Natural killer cell (primary cell): Measurements from ENCODE around the gene MKNK1. TPM values are rescaled to one million over a fixed set of nuclear protein-coding genes. Genes with fewer than 3 reads are reported as not detected.

Source experiments
- ATAC-seq, 3 donors: fragments of 150-1000 bp in 2 of 3; fragments of 200-7000 bp in 1 of 3; cut with Tn5 transposase; 1 replicate in 1 of 3; 2 replicates in 2 of 3; pipeline ENCODE4 v1.10.0; 2021; ENCODE audit warnings: mild to moderate bottlenecking in 2 of 3, moderate library complexity in 2 of 3
- DNase-seq, 2 donors: peaks; one replicate each; pipeline versions ENCODE4 v3.0.0 to v3.0.0-alpha.2; 2013 to 2021; ENCODE audit warnings: mixed read lengths in 1 of 2
- H3K27ac ChIP-seq: one replicate; pipeline ENCODE4 v1.5.1; 2013; ENCODE audit warnings: mild to moderate bottlenecking, low read length
- H3K27me3 ChIP-seq: one replicate; pipeline ENCODE4 v1.6.1; 2013; ENCODE audit warnings: low read length; ENCODE audit not compliant: control insufficient read depth, insufficient read depth
- H3K36me3 ChIP-seq: one replicate; pipeline ENCODE4 v1.6.1; 2013; ENCODE audit warnings: low read length; ENCODE audit not compliant: control insufficient read depth, insufficient read depth
- H3K4me1 ChIP-seq: one replicate; pipeline ENCODE4 v1.6.1; 2013; ENCODE audit warnings: low read length; ENCODE audit not compliant: control insufficient read depth, insufficient read depth
- H3K4me3 ChIP-seq: one replicate; pipeline ENCODE4 v1.5.1; 2013; ENCODE audit warnings: low read length
- H3K9me3 ChIP-seq: one replicate; pipeline ENCODE4 v1.6.1; 2013; ENCODE audit warnings: low read length; ENCODE audit not compliant: control insufficient read depth, insufficient read depth
- H3K27ac Mint-ChIP-seq, 2 donors: one replicate each; pipeline ENCODE4 v1.8.0; 2022; ENCODE audit warnings: mild to moderate bottlenecking in 2 of 2, mixed read lengths in 2 of 2, moderate library complexity in 1 of 2
- H3K27me3 Mint-ChIP-seq, 2 donors: one replicate each; pipeline ENCODE4 v1.8.0; 2022; ENCODE audit warnings: low read depth in 2 of 2, mixed read lengths in 2 of 2
- H3K36me3 Mint-ChIP-seq: one replicate; pipeline ENCODE4 v1.8.0; 2022; ENCODE audit warnings: mixed read lengths
- H3K4me1 Mint-ChIP-seq, 2 donors: one replicate each; pipeline ENCODE4 v1.8.0; 2022; ENCODE audit warnings: mixed read lengths in 2 of 2
- H3K4me3 Mint-ChIP-seq: one replicate; pipeline ENCODE4 v1.8.0; 2022; ENCODE audit warnings: mild to moderate bottlenecking, moderate library complexity, mixed read lengths
- H3K9me3 Mint-ChIP-seq, 2 donors: one replicate each; pipeline ENCODE4 v1.8.0; 2022; ENCODE audit warnings: mixed read lengths in 2 of 2
- WGBS: methylation state at CpG from one replicate; pipeline ENCODE4 v1.1.7; 2013; ENCODE audit warnings: missing lambda C conversion rate; ENCODE audit not compliant: insufficient coverage; 5-methylcytosine and 5-hydroxymethylcytosine counted together
- intact Hi-C: fragments of 100-400 bp; cut with micrococcal nuclease; formaldehyde crosslinking; loops from one replicate; pipeline ENCODE4 v1.14.2; 2022
- total RNA-seq, 4 donors: library from RNA; stranded (reverse); fragments of 120-200 nt in 1 of 4; gene quantifications; one replicate each; pipeline versions ENCODE4 v1.2.3 to v1.2.4, GENCODE V29; 2013 to 2022
- TF ChIP-seq, protein P1 (sequence below): fragments of 200-600 bp; IDR thresholded peaks from one replicate; pipeline ENCODE4 v1.8.0; 2022; ENCODE audit warnings: antibody characterized with exemption

MKNK1 gene
- total RNA-seq, 3 donors from 2014 or later (not counting 1 experiment from before 2014, with no cell fraction given) = 59.5 to 81.5 (median 65.5) TPM

DNA sequence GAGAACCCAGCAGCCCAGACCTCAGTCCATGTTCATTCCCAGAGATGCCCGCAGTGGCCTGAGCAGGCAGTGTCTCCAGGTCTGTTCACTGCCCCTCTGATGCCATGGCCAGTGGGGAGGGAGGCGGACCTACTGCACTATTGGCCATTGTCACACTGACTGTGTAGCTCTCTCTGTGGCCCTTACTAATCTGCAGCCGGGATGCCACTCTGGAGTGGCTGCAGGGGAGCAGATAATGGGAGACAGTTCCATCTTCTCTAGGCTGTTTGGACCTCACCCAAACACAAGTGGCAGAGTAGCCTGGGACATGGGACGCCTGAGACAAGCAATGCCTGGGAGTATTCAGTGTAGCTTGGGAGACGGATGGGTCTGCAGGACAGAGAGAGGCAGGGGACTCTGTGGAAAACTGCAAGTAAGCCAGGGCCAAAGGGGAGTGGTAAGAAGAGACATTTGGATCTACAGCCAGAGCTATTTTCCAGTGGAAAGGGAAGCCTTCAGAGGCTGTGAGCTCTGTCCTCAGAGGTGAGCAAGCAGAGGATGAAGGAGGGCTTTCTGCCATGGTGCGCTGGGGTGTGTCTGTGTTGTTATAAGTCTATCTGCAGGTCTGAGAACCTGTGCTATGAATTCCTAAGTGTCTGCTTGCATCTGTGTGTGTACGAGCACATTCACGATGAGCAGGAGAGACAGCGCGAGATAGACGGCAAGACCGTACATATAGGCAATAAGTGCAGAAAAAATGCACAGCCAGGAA is 87.7 kb downstream of the MKNK1 start:
- H3K9me3 ChIP-seq = no peaks in the 10 kb centered on the region
- H3K9me3 Mint-ChIP-seq = no peaks in the 10 kb centered on the region
- H3K4me3 Mint-ChIP-seq = no peak overlapping the region
- no peak overlapping the region for H3K4me3 ChIP-seq
- WGBS = 74% methylated on average over 12 of the region's 12 CpGs
- ATAC-seq (no peak), DNase-seq (no peak)
- H3K27ac ChIP-seq = no peak overlapping the region
- H3K27me3 ChIP-seq = no peaks in the 10 kb centered on the region
- H3K4me1 Mint-ChIP-seq = no peaks in the 10 kb centered on the region
- TF ChIP-seq, protein P1, sequence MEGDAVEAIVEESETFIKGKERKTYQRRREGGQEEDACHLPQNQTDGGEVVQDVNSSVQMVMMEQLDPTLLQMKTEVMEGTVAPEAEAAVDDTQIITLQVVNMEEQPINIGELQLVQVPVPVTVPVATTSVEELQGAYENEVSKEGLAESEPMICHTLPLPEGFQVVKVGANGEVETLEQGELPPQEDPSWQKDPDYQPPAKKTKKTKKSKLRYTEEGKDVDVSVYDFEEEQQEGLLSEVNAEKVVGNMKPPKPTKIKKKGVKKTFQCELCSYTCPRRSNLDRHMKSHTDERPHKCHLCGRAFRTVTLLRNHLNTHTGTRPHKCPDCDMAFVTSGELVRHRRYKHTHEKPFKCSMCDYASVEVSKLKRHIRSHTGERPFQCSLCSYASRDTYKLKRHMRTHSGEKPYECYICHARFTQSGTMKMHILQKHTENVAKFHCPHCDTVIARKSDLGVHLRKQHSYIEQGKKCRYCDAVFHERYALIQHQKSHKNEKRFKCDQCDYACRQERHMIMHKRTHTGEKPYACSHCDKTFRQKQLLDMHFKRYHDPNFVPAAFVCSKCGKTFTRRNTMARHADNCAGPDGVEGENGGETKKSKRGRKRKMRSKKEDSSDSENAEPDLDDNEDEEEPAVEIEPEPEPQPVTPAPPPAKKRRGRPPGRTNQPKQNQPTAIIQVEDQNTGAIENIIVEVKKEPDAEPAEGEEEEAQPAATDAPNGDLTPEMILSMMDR = no peak
- H3K27ac Mint-ChIP-seq = no peak overlapping the region
- no peaks in the 10 kb centered on the region for H3K36me3 Mint-ChIP-seq
- intact Hi-C loops = no loop called here
- peaks cover 30 to 31% of the 10 kb centered on the region in 2 donors for H3K27me3 Mint-ChIP-seq
- H3K36me3 ChIP-seq = no peaks in the 10 kb centered on the region
- no peaks in the 10 kb centered on the region for H3K4me1 ChIP-seq

DNA sequence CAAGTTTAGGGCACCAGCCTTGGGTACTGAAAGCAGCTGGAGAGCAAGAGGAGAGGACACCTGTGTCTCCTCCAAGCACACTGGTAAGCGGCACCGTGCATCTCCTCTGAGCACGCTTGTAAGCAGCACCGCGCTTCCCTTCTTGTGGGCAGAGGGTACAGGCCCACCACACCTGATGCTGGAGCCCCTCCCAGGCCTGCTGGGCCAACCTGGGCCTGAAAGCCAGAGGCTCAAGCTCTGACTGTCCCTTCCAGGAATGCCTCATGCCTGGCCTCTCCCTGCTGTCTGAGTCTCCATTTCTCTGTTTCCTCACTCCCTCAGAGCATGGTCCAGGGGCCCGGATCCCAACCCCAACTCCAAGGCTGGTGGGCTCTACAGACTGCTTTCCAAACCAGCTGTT is 88.5 kb downstream of the MKNK1 start:
- Mint-ChIP-seq H3K27ac (no peak overlapping the region), H3K4me3 (no peak overlapping the region), H3K27me3 (peaks cover 30% of the 10 kb centered on the region in 2 donors), H3K9me3 (no peaks in the 10 kb centered on the region), H3K36me3 (no peaks in the 10 kb centered on the region), H3K4me1 (no peaks in the 10 kb centered on the region)
- Histone ChIP-seq H3K4me1 (no peaks in the 10 kb centered on the region), H3K36me3 (no peaks in the 10 kb centered on the region), H3K4me3 (no peak overlapping the region), H3K27ac (no peak overlapping the region), H3K9me3 (no peaks in the 10 kb centered on the region), H3K27me3 (no peaks in the 10 kb centered on the region)
- TF ChIP-seq, protein P1 = no peak
- intact Hi-C loops = no loop called here
- ATAC-seq = no peak
- WGBS = 91% methylated on average over 6 of the region's 6 CpGs
- no peak for DNase-seq

DNA sequence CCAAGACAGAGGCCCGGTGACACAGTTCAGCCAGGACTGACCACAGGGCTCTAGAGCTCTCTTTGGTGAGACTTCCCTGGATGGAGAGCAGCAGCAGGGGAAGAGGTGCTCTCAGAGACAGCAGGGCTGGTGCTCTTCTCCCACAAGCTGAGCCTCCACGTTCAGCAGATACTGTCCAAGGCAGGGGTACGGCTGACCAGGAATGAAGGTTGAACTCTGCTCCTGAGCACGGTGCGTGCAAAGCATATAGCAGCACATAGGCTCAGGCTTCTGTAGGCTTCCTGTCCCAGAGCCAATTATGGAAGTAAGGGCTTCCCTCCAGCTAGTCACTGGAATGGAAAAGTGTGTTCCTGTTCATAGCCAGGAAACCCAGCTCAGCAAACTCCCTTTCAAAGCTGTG is 90.5 kb downstream of the MKNK1 start:
- 64% methylated on average over 5 of the region's 5 CpGs for WGBS
- no peak for ATAC-seq
- H3K27me3 Mint-ChIP-seq = peaks cover 23 to 25% of the 10 kb centered on the region in 2 donors

More for the DNA sequence above, 90.5 kb downstream of the MKNK1 start:
- no peaks in the 10 kb centered on the region for H3K27me3 ChIP-seq
- no peaks in the 10 kb centered on the region for H3K4me1 Mint-ChIP-seq
- no peaks in the 10 kb centered on the region for H3K4me1 ChIP-seq
- H3K4me3 ChIP-seq = no peak overlapping the region
- H3K27ac ChIP-seq = no peak overlapping the region
- TF ChIP-seq, protein P1 = no peak
- H3K27ac Mint-ChIP-seq = no peak overlapping the region
- no peak overlapping the region for H3K4me3 Mint-ChIP-seq
- H3K36me3 ChIP-seq = no peaks in the 10 kb centered on the region
- no peaks in the 10 kb centered on the region for H3K36me3 Mint-ChIP-seq
- no peaks in the 10 kb centered on the region for H3K9me3 ChIP-seq
- no peak for DNase-seq
- no peaks in the 10 kb centered on the region for H3K9me3 Mint-ChIP-seq
- intact Hi-C loops = no loop called here
